Natural killer cell (primary cell): ENCODE results near the gene SYNPR. TPM values are rescaled to one million over a fixed set of nuclear protein-coding genes. Genes with fewer than 3 reads are reported as not detected.

Experiments
- ATAC-seq, 3 donors: fragments of 150-1000 bp in 2 of 3; fragments of 200-7000 bp in 1 of 3; cut with Tn5 transposase; 1 replicate in 1 of 3; 2 replicates in 2 of 3; pipeline ENCODE4 v1.10.0; 2021; ENCODE audit warnings: mild to moderate bottlenecking in 2 of 3, moderate library complexity in 2 of 3
- DNase-seq, 2 donors: peaks; one replicate each; pipeline versions ENCODE4 v3.0.0 to v3.0.0-alpha.2; 2013 to 2021; ENCODE audit warnings: mixed read lengths in 1 of 2
- H3K27ac ChIP-seq: one replicate; pipeline ENCODE4 v1.5.1; 2013; ENCODE audit warnings: mild to moderate bottlenecking, low read length
- H3K27me3 ChIP-seq: one replicate; pipeline ENCODE4 v1.6.1; 2013; ENCODE audit warnings: low read length; ENCODE audit not compliant: control insufficient read depth, insufficient read depth
- H3K36me3 ChIP-seq: one replicate; pipeline ENCODE4 v1.6.1; 2013; ENCODE audit warnings: low read length; ENCODE audit not compliant: control insufficient read depth, insufficient read depth
- H3K4me1 ChIP-seq: one replicate; pipeline ENCODE4 v1.6.1; 2013; ENCODE audit warnings: low read length; ENCODE audit not compliant: control insufficient read depth, insufficient read depth
- H3K4me3 ChIP-seq: one replicate; pipeline ENCODE4 v1.5.1; 2013; ENCODE audit warnings: low read length
- H3K9me3 ChIP-seq: one replicate; pipeline ENCODE4 v1.6.1; 2013; ENCODE audit warnings: low read length; ENCODE audit not compliant: control insufficient read depth, insufficient read depth
- H3K27ac Mint-ChIP-seq, 2 donors: one replicate each; pipeline ENCODE4 v1.8.0; 2022; ENCODE audit warnings: mild to moderate bottlenecking in 2 of 2, mixed read lengths in 2 of 2, moderate library complexity in 1 of 2
- H3K27me3 Mint-ChIP-seq, 2 donors: one replicate each; pipeline ENCODE4 v1.8.0; 2022; ENCODE audit warnings: low read depth in 2 of 2, mixed read lengths in 2 of 2
- H3K36me3 Mint-ChIP-seq: one replicate; pipeline ENCODE4 v1.8.0; 2022; ENCODE audit warnings: mixed read lengths
- H3K4me1 Mint-ChIP-seq, 2 donors: one replicate each; pipeline ENCODE4 v1.8.0; 2022; ENCODE audit warnings: mixed read lengths in 2 of 2
- H3K4me3 Mint-ChIP-seq: one replicate; pipeline ENCODE4 v1.8.0; 2022; ENCODE audit warnings: mild to moderate bottlenecking, moderate library complexity, mixed read lengths
- H3K9me3 Mint-ChIP-seq, 2 donors: one replicate each; pipeline ENCODE4 v1.8.0; 2022; ENCODE audit warnings: mixed read lengths in 2 of 2
- CTCF ChIP-seq: fragments of 200-600 bp; IDR thresholded peaks from one replicate; pipeline ENCODE4 v1.8.0; 2022; ENCODE audit warnings: antibody characterized with exemption
- WGBS: methylation state at CpG from one replicate; pipeline ENCODE4 v1.1.7; 2013; ENCODE audit warnings: missing lambda C conversion rate; ENCODE audit not compliant: insufficient coverage; 5-methylcytosine and 5-hydroxymethylcytosine counted together
- intact Hi-C: fragments of 100-400 bp; cut with micrococcal nuclease; formaldehyde crosslinking; loops from one replicate; pipeline ENCODE4 v1.14.2; 2022
- total RNA-seq, 4 donors: library from RNA; stranded (reverse); fragments of 120-200 nt in 1 of 4; gene quantifications; one replicate each; pipeline versions ENCODE4 v1.2.3 to v1.2.4, GENCODE V29; 2013 to 2022

The SYNPR gene
- total RNA-seq, 3 donors from 2014 or later (not counting 1 experiment from before 2014, with no cell fraction given) = not detected

GRCh38 chr3:63467392-63467791 lies 189.3 kb downstream of the SYNPR start:
- no peak overlapping the region for H3K27ac ChIP-seq
- DNase-seq = no peak
- WGBS = no CpG with 5 or more reads among the region's 3 CpGs

DNA sequence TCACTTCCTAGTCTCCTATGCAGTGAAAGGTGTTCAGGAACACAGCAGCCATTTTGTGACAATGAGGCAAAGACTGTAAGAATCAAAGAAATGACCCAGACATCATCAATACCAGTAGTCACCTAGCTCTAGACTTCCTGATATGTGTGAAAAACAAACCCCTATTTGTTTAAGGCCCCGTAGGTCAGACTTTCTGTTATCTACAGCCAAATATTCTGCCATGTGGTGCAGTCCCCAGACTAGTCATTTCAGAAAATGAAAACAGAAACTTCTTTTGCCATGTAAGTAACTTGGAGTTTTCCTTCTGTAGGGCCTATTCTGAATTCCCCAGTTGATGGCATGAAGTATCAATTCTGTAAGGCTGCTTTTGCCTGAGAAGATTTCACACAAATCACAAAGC lies 192.6 kb downstream of the SYNPR start:
- H3K27ac Mint-ChIP-seq = no peak overlapping the region
- H3K27me3 Mint-ChIP-seq = no peaks in the 10 kb centered on the region
- intact Hi-C loops = no loop called here
- no peak overlapping the region for H3K4me3 ChIP-seq
- no peaks in the 10 kb centered on the region for H3K27me3 ChIP-seq
- no peak for TF ChIP-seq CTCF
- H3K36me3 Mint-ChIP-seq = no peaks in the 10 kb centered on the region
- no peaks in the 10 kb centered on the region for H3K4me1 Mint-ChIP-seq
- H3K27ac ChIP-seq = no peak overlapping the region
- WGBS = 56% methylated on average over 1 of the region's 1 CpG
- H3K4me1 ChIP-seq = no peaks in the 10 kb centered on the region
- no peak overlapping the region for H3K4me3 Mint-ChIP-seq
- no peaks in the 10 kb centered on the region for H3K36me3 ChIP-seq
- no peaks in the 10 kb centered on the region for H3K9me3 ChIP-seq
- ATAC-seq (no peak), DNase-seq (no peak)
- peaks cover 5 to 10% of the 10 kb centered on the region in 2 donors for H3K9me3 Mint-ChIP-seq

More at GRCh38 chr3:63467392-63467791, 189.3 kb downstream of the SYNPR start:
- Mint-ChIP-seq H3K27ac (no peak overlapping the region), H3K4me1 (no peaks in the 10 kb centered on the region), H3K36me3 (no peaks in the 10 kb centered on the region), H3K4me3 (no peak overlapping the region), H3K9me3 (peaks cover 8 to 10% of the 10 kb centered on the region in 2 donors), H3K27me3 (peaks cover 0 to 2% of the 10 kb centered on the region in 2 donors)
- Histone ChIP-seq H3K4me3 (no peak overlapping the region), H3K4me1 (no peaks in the 10 kb centered on the region), H3K9me3 (no peaks in the 10 kb centered on the region), H3K36me3 (no peaks in the 10 kb centered on the region), H3K27me3 (no peaks in the 10 kb centered on the region)
- ATAC-seq = no peak
- intact Hi-C loops = no loop called here
- TF ChIP-seq CTCF = no peak

- H3K4me1 Mint-ChIP-seq = no peaks in the 10 kb centered on the region
- Histone ChIP-seq H3K27ac (no peak overlapping the region), H3K4me3 (no peak overlapping the region), H3K4me1 (no peaks in the 10 kb centered on the region), H3K27me3 (no peaks in the 10 kb centered on the region), H3K9me3 (no peaks in the 10 kb centered on the region), H3K36me3 (no peaks in the 10 kb centered on the region)
- intact Hi-C loops = no loop called here
- 82% methylated on average over 5 of the region's 5 CpGs for WGBS
- H3K27me3 Mint-ChIP-seq = no peaks in the 10 kb centered on the region
- H3K4me3 Mint-ChIP-seq = no peak overlapping the region
- ATAC-seq (no peak), DNase-seq (no peak)
- no peak overlapping the region for H3K27ac Mint-ChIP-seq
- H3K36me3 Mint-ChIP-seq = no peaks in the 10 kb centered on the region
- peaks cover 0 to 8% of the 10 kb centered on the region in 2 donors for H3K9me3 Mint-ChIP-seq
- TF ChIP-seq CTCF = no peak
Measured at GRCh38 chr3:63471781-63472180, 193.7 kb downstream of the SYNPR start.

DNA sequence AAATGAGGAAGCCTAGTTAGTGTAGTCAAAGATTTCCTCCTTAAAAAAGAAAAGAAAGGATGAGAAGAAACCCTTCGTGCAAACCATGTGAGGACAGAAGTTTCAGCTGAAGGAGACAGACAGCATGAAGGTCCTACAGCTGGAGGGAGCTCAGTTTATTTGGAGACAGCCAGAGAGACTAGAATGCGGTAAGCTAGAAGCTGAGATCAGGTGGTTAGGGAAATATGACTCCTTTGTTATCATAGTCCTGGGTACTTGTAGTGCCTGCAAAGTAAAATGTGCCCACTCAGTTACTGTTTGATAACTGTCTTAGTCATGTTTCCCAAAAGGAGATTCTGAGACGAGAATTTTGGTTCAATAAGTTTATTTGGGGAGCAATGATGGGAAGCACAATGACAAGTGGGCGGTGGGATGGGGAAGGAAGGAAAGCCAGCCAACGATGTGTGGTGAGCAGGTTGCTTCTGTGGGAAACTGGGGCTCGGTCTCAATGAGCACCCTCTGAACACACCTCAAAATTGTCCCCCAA lies 195.6 kb downstream of the SYNPR start:
- Mint-ChIP-seq H3K36me3 (no peaks in the 10 kb centered on the region), H3K27ac (no peak overlapping the region), H3K9me3 (peaks cover 0 to 9% of the 10 kb centered on the region in 2 donors), H3K27me3 (no peaks in the 10 kb centered on the region), H3K4me3 (no peak overlapping the region), H3K4me1 (no peaks in the 10 kb centered on the region)
- WGBS = 73% methylated on average over 6 of the region's 6 CpGs
- Histone ChIP-seq H3K4me1 (no peaks in the 10 kb centered on the region), H3K36me3 (no peaks in the 10 kb centered on the region), H3K9me3 (no peaks in the 10 kb centered on the region), H3K4me3 (no peak overlapping the region), H3K27me3 (no peaks in the 10 kb centered on the region), H3K27ac (no peak overlapping the region)
- intact Hi-C loops = no loop called here
- no peak for ATAC-seq
- TF ChIP-seq CTCF = no peak
- DNase-seq = no peak
